GM12878 (cell line): Measurements from ENCODE around the gene RAPGEF1. TPM values are rescaled to one million over a fixed set of nuclear protein-coding genes. Genes with fewer than 3 reads are reported as not detected.
"Not testable (repeated sequence)": the region's sequence is repeated elsewhere in the genome, so short reads cannot be mapped to it uniquely, and the experiment has no call there.

Source experiments
- ATAC-seq: fragments of 200-7000 bp; cut with Tn5 transposase; 3 replicates; pipeline ENCODE4 v1.9.1; 2020; ENCODE audit warnings: mild to moderate bottlenecking, moderate library complexity
- BruUV-seq: library from RNA; stranded (reverse); fragments of 400-500 nt; replicated peaks from 2 replicates; lab custom pipeline; 2021; lab: Mats Ljungman, UMichigan
- CTCF ChIA-PET: fragments of 300-600 bp; sonication (Branson Sonifier 250); formaldehyde crosslinking; extraction: SDS; loops from one replicate; lab custom pipeline; 2021; ENCODE audit warnings: inconsistent platforms; lab: Yijun Ruan, JAX
- POLR2A ChIA-PET: fragments of 350-600 bp; formaldehyde crosslinking; extraction: SDS; loops from one replicate; lab custom pipeline; 2021; ENCODE audit warnings: inconsistent platforms; lab: Charles Lee
- RAD21 ChIA-PET: fragments of 300-600 bp; sonication (Branson Sonifier 250); formaldehyde crosslinking; loops from one replicate; lab custom pipeline; 2023; ENCODE audit warnings: antibody characterized with exemption; ENCODE audit not compliant: unreplicated experiment; lab: Charles Lee
- SMC1A ChIA-PET: fragments of 300-600 bp; sonication (Branson Sonifier 250); formaldehyde crosslinking; loops from one replicate; lab custom pipeline; 2023; ENCODE audit not compliant: unreplicated experiment, uncharacterized antibody; lab: Charles Lee
- DNase-seq: peaks from one replicate; pipeline ENCODE4 v3.0.0-alpha.2; 2011; ENCODE audit warnings: low read depth, low spot score
- FAIRE-seq: peaks from 3 replicates; lab custom pipeline; 2011; peaks lifted over from hg19 to GRCh38; lab: Jason Lieb, UNC
- H2AFZ ChIP-seq: 2 replicates; pipeline ENCODE4 v1.6.0; 2011; ENCODE audit warnings: low read depth, low read length, control low read depth; ENCODE audit not compliant: control insufficient read depth
- H3K27ac ChIP-seq: 2 replicates; pipeline ENCODE4 v1.5.1; 2011; ENCODE audit warnings: control low read depth; ENCODE audit not compliant: control insufficient read depth, insufficient read depth
- H3K27me3 ChIP-seq, 2 experiments: replicated peaks in 1 of 2; 2 replicates each; pipeline versions ENCODE4 v1.6.0 to v1.6.1; 2011; ENCODE audit warnings: low read length in 1 of 2; ENCODE audit not compliant: control insufficient read depth in 2 of 2, insufficient read depth in 2 of 2
- H3K36me3 ChIP-seq, 2 experiments: 2 replicates each; pipeline ENCODE4 v1.5.1; 2011; ENCODE audit warnings: low read length in 1 of 2; ENCODE audit not compliant: control insufficient read depth in 2 of 2, insufficient read depth in 2 of 2
- H3K4me1 ChIP-seq: 2 replicates; pipeline ENCODE4 v1.6.1; 2011; ENCODE audit warnings: mild to moderate bottlenecking, low read length, moderate library complexity, mixed read lengths; ENCODE audit not compliant: control insufficient read depth, insufficient read depth
- H3K4me2 ChIP-seq: 2 replicates; pipeline ENCODE4 v1.6.0; 2011; ENCODE audit warnings: control low read depth; ENCODE audit not compliant: control insufficient read depth, insufficient read depth
- H3K4me3 ChIP-seq: fragments of 200-600 bp; sonication (generic); 2 replicates; pipeline ENCODE4 v1.5.1; 2016
- H3K79me2 ChIP-seq: 2 replicates; pipeline ENCODE4 v1.6.0; 2011; ENCODE audit warnings: low read length; ENCODE audit not compliant: control insufficient read depth, insufficient read depth
- H3K9ac ChIP-seq: 2 replicates; pipeline ENCODE4 v1.8.0; 2011; ENCODE audit warnings: low read length, control low read depth, mixed read lengths; ENCODE audit not compliant: control insufficient read depth, insufficient read depth
- H3K9me3 ChIP-seq: replicated peaks from 3 replicates; pipeline ENCODE4 v1.5.1; 2011; ENCODE audit warnings: mild to moderate bottlenecking, low read length; ENCODE audit not compliant: control insufficient read depth, insufficient read depth
- H4K20me1 ChIP-seq: 2 replicates; pipeline ENCODE4 v1.6.0; 2011; ENCODE audit not compliant: control insufficient read depth, insufficient read depth
- BMI1 ChIP-seq: fragments of 450-650 bp; IDR thresholded peaks from 2 replicates; pipeline ENCODE4 v1.6.1; 2016; ENCODE audit warnings: mild to moderate bottlenecking, moderate library complexity, borderline replicate concordance
- HDGF ChIP-seq: fragments of 450-650 bp; IDR thresholded peaks from 2 replicates; pipeline ENCODE4 v1.6.1; 2016; ENCODE audit warnings: antibody characterized with exemption
- MEF2B ChIP-seq: fragments of 450-650 bp; IDR thresholded peaks from 2 replicates; pipeline ENCODE4 v1.6.1; 2018; ENCODE audit warnings: mild to moderate bottlenecking, moderate library complexity; ENCODE audit not compliant: partially characterized antibody, poor library complexity, severe bottlenecking
- MYC ChIP-seq: IDR thresholded peaks from 2 replicates; pipeline ENCODE4 v1.6.1; 2011; ENCODE audit warnings: mild to moderate bottlenecking, low read length, moderate library complexity, inconsistent platforms; ENCODE audit not compliant: insufficient read depth, insufficient replicate concordance, insufficient read length, severe bottlenecking
- SKIL ChIP-seq: fragments of 450-650 bp; IDR thresholded peaks from 2 replicates; pipeline ENCODE4 v1.6.1; 2017; ENCODE audit warnings: mild to moderate bottlenecking, low read depth, inconsistent platforms; ENCODE audit not compliant: poor library complexity, severe bottlenecking
- SMARCA5 ChIP-seq: fragments of 450-650 bp; IDR thresholded peaks from 2 replicates; pipeline ENCODE4 v1.6.1; 2017; ENCODE audit warnings: mild to moderate bottlenecking
- TBL1XR1 ChIP-seq: IDR thresholded peaks from 2 replicates; pipeline ENCODE4 v1.6.1; 2012; ENCODE audit warnings: low read depth, low read length, improper control_type of control experiment
- ZBTB33 ChIP-seq: fragments of 450-650 bp; IDR thresholded peaks from 2 replicates; pipeline ENCODE4 v1.6.1; 2017; ENCODE audit warnings: mild to moderate bottlenecking
- ZNF24 ChIP-seq: fragments of 450-650 bp; IDR thresholded peaks from 2 replicates; pipeline ENCODE4 v1.6.1; 2017; ENCODE audit warnings: antibody characterized with exemption, mild to moderate bottlenecking
- ZSCAN29 ChIP-seq: fragments of 450-650 bp; IDR thresholded peaks from 2 replicates; pipeline ENCODE4 v1.6.1; 2017; ENCODE audit warnings: mild to moderate bottlenecking, moderate library complexity
- WGBS: methylation state at CpG from one replicate; pipeline ENCODE4 v1.1.6; 2016; ENCODE audit warnings: low lambda C conversion rate; ENCODE audit not compliant: insufficient replicate concordance, insufficient coverage; ENCODE audit errors: missing lambda C conversion rate; 5-methylcytosine and 5-hydroxymethylcytosine counted together
- in situ Hi-C: fragments of 300-500 bp; cut with MboI; formaldehyde crosslinking; loops from 9 replicates; pipeline ENCODE4 v1.14.3; 2018; ENCODE audit warnings: mixed read lengths
- intact Hi-C: fragments of 100-400 bp; cut with micrococcal nuclease; formaldehyde crosslinking; loops from one replicate; pipeline ENCODE4 v1.14.2; 2022; ENCODE audit not compliant: unreplicated experiment
- polyA plus RNA-seq, 11 experiments: library from polyadenylated mRNA; depleted of rRNA in 4 of 11; unstranded in 6 of 11; stranded (reverse) in 5 of 11; fragments of >200 nt; fragmentation: Nextera tagmentation in 4 of 11; fragmentation: Illumina TruSeq in 1 of 11; extraction: Ambion mirVana in 4 of 11; extraction: Trizol in 1 of 11; gene quantifications; 1 replicate in 1 of 11; 2 replicates in 10 of 11; pipeline versions ENCODE4 v1.2.1 to v1.2.3, GENCODE V29; 2011 to 2016; ENCODE audit warnings: inconsistent platforms in 2 of 11, missing spikeins in 2 of 11, low read depth in 1 of 11
- total RNA-seq, 4 experiments: library from RNA; depleted of rRNA in 3 of 4; stranded (reverse); fragments of >200 nt in 3 of 4; fragmentation: Illumina TruSeq in 1 of 4; extraction: Trizol in 1 of 4; gene quantifications; 2 replicates each; pipeline versions ENCODE4 v1.2.1 to v1.2.3, GENCODE V29; 2013 to 2021

The RAPGEF1 gene
- total and polyA plus RNA-seq, 10 of the 15 experiments (the other 5 are each of a cell fraction or from before 2014, with no cell fraction given), result 0.42 to 113 (median 45.9) TPM

- no TSS peak for BruUV-seq
- ChIA-PET CTCF (no interaction called here), SMC1A (no interaction called here)
Measured at GRCh38 chr9:131552030-131552429, 187.8 kb downstream of the RAPGEF1 start.

GRCh38 chr9:131550465-131550864, 189.4 kb downstream of the RAPGEF1 start:
- H3K79me2 ChIP-seq, H3K4me1 ChIP-seq, ATAC-seq, H3K27ac ChIP-seq, FAIRE-seq, H2AFZ ChIP-seq, H3K4me2 ChIP-seq, POLR2A ChIA-PET, H3K27me3 ChIP-seq, intact Hi-C loops, CTCF ChIA-PET, H4K20me1 ChIP-seq, H3K9me3 ChIP-seq, in situ Hi-C loops, SMC1A ChIA-PET, RAD21 ChIA-PET, DNase-seq, H3K9ac ChIP-seq, BruUV-seq, H3K36me3 ChIP-seq, H3K4me3 ChIP-seq: not testable (repeated sequence)
- WGBS, result 82% methylated on average over 8 of the region's 8 CpGs

More at GRCh38 chr9:131552030-131552429, 187.8 kb downstream of the RAPGEF1 start:
- DNase-seq, result no peak
- no peak overlapping the region for H3K9ac ChIP-seq
- H3K9me3 ChIP-seq, result no peaks in the 10 kb centered on the region; the same call in 2 of the 3 replicates
- no peaks in the 10 kb centered on the region for H3K79me2 ChIP-seq
- H3K27me3 ChIP-seq, result no peaks in the 10 kb centered on the region
- no peak overlapping the region for H2AFZ ChIP-seq
- H4K20me1 ChIP-seq, result no peaks in the 10 kb centered on the region
- no peak for TF ChIP-seq TBL1XR1
- no peak for TF ChIP-seq ZBTB33
- TF ChIP-seq ZNF24, result no peak
- no peak for TF ChIP-seq SMARCA5
- TF ChIP-seq MEF2B, result no peak
- no peak for TF ChIP-seq ZSCAN29
- TF ChIP-seq SKIL, result no peak
- TF ChIP-seq MYC, result no peak
- TF ChIP-seq HDGF, result no peak
- no peak for TF ChIP-seq BMI1
- no peak for FAIRE-seq
- no peak for ATAC-seq
- in situ Hi-C loops, result no loop called here
- no peak overlapping the region for H3K4me2 ChIP-seq
- H3K36me3 ChIP-seq, result no peaks in the 10 kb centered on the region
- RAD21 ChIA-PET, result no interaction called here
- no peak overlapping the region for H3K27ac ChIP-seq
- H3K4me3 ChIP-seq, result no peak overlapping the region
- WGBS, result 74% methylated on average over 6 of the region's 6 CpGs
- intact Hi-C loops, result no loop called here
- POLR2A ChIA-PET, result no interaction called here
- H3K4me1 ChIP-seq, result no peaks in the 10 kb centered on the region
